Measurements from ENCODE around the gene DNAJB1.
A peak's percentile ranks its signal among the peaks of the same experiment; 100 is the strongest.
"Not testable (repeated sequence)": the region's sequence is repeated elsewhere in the genome, so short reads cannot be mapped to it uniquely, and the experiment has no call there.

Gene DNAJB1

DNA sequence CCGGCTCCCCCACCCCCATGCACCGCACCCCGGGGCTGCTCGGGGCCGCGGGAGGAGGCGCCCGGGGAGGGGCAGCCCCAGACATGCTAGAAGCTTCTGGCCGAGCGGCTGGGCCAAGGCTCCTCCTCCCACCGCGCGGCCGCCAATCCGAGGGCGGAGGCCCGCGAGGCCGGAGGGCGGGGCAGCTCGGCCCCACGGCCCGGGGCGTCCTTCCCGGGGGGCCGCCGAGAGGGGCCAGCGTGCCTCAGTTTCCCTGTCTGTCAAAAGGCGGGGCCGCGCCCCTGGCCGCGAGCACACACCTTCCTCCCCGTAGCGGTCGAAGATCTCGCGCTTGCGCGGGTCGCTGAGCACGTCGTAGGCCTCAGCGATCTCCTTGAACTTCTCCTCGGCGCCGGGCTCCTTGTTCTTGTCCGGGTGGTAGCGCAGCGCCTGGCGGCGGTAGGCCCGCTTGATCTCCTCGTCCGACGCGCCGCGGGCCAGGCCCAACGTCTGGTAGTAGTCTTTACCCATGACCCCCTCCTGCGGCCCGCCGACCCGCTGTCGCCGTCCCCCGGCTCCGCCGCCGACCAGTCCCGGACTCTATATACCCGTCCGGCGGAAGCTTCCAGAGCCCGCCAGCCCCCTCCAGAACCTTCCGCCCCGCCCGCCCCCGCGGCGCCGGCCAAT, at the start of gene DNAJB1:
Gene DNAJB1, minus strand, starts transcription at position 558 of the 666 bp plus-strand sequence. Its CDS starts 48 bp downstream, at position 510.
- DNase-seq, result peak; percentile 78

DNA sequence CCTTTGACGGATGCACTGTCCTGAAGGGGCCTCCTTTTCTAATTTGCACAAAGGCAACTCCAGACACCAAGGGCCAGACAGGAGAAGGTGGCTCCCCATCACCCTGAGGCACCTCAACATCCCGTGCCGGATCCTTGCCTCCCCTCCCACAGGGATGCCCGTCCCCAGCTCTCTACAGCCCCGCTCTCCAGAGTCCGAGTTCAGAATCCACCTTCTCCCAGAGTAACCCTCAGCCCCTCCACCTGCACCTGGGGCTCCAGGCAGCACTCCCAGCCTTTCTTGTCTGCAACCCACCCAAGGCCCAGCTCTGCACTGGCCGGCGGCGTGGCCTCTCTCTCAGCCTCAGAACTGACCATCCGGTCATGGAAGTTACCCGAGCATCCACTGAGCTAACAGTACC, 48.9 kb upstream of the DNAJB1 start:
- no peak for DNase-seq

DNA sequence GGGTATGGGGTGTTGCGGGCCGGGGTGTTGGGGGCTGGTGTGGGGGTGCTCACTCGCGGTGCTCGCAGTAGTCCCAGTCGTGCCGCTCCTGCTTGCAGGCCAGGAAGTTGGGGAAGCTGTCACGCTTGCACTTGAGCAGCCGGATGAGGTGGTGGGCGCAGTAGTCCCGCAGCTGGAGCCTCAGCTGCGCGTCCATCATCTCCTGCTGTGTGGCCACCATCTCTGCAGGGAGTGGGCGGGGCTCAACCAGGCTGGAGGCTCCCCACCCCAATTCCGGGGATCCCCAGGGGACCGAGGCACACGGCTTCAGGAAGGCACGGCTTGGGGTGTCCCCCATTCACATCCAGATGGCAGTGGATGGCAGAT, 48.5 kb upstream of the DNAJB1 start:
- DNase-seq, result no peak

DNA sequence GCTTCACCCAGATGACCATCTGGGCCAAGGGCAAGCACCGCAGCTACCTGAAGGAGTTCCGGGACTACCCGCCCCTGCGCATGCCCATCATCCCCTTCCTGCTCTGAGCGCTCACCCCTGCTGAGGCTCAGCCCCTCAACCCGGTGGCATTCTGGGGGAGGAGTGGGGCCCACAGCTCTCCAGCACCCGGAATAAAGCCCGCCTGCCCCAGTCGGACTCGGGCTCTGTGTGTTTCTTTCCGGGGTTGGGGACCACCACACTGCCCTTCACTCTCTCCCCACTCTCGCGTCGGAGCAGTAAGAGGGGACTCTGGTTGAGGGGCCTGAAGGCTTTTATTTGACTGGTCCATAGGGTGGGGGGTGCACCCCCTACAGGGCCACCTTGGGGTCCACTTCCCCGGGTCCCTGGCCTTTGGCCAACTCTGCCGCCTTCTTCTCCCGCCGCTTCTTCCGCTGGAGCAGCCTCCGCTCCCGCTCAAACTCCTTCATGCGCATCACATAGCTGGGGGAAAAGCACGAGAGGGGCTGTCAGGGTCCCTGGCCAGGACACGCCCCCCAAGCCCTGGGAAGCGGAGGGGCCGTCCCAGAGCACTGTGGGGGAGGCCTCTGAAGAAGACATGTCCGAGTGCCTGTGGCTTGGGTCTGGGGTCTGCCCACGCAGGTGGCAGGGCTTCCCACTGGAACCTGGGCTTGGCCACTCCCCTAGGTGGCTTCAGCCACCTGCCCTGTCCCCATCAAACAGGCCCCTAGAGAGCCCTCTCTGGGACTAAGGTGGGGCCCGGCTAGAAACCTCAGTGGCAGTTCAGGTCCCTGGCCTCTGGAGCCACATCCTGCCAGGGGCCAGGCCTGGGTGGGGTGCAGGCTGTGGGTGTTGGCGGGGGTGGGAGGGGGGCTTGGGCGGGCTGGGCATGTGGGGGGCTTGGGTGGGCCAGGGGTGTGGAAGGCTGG, 47.8 kb upstream of the DNAJB1 start:
- DNase-seq, result no peak

DNA sequence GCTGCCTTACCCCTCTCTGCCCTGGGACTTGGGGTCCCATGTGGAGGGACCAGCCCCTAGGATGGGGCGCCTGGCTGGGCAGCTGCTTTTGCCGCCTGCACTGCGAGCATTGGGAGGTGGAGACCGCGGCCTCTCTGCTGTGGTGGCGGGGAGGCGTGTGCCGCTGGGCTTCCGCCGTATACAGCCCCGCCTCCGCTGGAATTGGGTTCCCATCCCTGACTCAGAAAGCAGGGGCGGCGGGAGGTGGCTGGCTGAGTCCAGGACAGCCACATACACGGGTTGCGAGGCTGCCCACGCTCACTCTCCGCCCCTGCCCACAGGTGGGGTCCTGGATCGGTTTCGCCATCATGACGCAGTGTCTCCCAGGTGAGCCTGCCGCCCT, 47.1 kb upstream of the DNAJB1 start:
- DNase-seq, result no peak

DNA sequence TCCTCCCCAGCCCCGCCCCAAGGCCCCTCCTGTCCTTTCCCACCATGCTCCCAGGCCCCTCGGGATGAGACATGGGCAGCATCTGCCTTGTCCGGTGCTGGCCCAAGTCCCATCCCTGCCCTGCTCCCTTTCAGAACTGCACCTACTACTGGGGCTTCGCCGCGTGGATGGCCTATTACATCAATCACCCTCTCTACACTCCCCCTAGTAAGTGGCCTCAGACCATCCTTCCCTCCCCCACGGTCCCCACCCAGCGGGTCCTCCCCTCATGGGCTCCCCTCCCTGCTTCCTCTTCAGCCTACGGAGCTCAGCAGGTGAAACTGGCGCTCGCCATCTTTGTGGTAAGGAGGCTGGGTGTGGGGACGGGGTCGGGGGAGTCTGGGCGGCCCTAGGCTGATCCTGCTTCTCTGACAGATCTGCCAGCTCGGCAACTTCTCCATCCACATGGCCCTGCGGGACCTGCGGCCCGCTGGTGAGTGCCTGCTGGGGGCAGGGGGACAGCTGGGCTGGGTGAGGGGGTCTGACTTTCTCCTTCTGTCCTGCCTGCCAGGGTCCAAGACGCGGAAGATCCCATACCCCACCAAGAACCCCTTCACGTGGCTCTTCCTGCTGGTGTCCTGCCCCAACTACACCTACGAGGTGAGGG, 46.6 kb upstream of the DNAJB1 start:
- not testable (repeated sequence) for DNase-seq

DNA sequence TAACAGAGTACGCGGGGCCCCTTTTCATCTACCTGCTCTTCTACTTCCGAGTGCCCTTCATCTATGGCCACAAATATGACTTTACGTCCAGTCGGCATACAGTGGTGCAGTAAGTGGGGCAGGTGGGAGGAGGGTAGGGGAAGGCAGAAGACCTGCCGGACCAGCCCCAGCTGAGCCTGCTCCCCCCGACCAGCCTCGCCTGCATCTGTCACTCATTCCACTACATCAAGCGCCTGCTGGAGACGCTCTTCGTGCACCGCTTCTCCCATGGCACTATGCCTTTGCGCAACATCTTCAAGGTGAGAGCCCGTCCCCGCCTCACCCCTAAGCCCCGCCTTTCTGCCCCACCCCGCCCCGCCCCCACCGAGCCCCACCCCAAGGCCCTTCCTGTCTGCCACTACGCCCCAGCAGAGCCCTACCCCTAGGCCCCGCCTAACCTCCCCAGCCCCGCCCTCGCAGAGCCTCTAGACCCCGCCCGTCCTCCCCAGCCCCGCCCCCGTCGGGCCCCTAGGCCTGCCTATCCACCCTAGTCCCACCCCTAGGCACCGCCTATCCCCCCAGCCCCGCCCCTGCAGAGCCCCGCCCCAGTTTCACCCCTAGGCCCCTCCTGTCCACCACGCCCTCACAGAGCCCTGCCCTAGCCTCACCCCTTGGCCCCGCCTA, 45.9 kb upstream of the DNAJB1 start:
- DNase-seq, result peak; percentile 86

DNA sequence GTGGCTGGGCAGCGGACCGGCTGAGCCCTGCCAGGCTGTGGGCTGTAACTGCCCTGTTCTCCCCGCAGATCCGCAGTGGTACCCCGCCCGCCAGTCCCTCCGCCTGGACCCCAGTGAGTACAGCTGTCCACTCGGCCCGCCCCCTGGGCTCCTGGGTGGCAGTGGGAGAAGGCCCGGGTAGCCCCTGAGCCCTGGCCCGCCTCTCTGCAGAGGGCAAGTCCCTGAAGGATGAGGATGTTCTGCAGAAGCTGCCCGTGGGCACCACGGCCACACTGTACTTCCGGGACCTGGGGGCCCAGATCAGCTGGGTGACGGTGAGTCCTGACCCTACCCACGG, 45.4 kb upstream of the DNAJB1 start:
- no peak for DNase-seq

DNA sequence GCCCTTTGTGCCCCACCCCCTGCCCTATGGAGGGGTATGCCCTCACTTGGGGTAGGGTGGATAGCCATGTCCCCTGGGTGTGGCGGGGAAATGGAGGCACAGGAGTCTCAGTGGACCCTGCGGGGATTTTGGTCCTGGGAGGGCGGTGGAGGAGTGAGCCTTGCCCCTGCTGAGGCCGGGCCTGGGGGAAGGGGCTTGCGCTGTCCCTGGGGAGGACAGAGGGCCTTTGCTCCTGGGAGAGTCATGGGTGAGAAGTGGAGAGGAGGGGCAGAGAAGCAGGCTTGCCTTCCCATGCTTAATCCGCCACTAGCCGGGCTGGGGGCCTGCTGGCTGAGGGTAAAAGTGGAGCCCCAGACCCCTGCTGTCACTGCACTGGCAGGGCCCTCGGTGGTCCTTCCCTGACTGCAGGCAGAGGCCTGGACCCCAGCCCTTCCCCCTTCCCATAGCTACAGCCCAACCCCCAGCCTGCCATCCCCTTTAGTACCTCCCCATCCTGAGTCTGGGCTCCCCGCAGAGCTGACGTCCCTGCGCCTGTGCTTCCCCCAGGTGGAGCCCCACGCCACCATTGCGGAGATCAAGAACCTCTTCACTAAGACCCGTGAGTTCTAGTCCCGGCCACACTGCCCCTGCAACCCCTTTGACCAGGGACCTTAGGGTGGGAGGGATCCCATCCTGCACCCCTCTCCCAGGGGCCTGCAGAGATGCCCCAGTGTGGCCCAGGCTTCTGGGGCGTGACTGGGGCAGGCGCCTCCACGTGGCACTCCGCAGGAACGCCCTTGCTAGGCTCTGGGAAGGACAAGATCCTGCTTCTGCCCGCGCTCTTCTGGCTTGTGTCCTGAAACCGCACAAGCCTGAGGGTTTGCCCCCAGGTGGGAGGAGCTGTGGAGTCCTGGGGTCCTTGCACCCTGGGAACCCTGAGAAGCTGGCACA, 44.7 kb upstream of the DNAJB1 start:
- no peak for DNase-seq

DNA sequence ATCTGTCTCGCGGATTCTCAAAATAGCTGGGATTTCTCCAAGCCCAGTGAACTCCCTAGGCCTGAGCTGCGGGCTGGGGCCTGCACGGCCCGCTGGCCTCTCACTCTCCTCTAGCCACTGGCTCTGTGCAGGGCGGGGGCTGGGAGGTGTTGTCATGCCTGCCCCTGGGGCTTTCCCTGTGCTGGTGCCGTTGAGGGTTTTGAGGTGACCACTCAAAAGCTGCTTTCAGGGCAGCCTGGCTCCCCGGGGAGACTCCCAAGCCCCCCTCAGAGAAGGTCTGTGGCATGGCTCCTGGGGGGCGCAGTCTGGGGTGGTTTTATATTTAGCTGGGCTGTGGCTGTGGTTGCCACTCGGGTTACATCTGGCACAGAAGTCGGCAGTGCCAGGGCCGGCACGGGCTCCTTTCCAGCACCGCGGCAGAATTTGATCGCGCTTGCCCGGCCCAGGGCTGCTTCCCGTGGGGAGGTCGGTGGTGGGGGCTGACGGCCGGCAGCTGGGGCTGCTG, 43.7 kb upstream of the DNAJB1 start:
- DNase-seq, result peak; percentile 65

DNA sequence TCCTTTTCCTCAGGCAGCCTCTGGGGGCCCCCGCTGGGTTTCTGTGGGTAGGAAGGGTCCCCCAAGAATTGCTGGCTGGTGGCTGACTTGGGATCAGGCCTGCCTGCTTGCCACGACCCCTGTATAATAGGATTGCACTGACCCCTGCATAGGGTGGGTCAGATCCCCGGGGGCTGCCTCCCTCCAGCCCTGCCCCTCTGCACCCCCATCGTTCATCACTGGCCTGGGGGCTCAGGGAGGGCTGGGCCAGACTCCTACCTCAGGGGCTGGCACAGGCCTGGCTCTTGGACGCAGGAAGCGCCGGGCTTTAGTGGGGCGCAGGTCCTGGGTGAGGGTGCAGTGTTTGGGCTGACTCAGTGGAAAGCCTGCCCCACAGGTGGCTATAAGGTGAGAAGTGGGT, 43.1 kb upstream of the DNAJB1 start:
- no peak for DNase-seq

DNA sequence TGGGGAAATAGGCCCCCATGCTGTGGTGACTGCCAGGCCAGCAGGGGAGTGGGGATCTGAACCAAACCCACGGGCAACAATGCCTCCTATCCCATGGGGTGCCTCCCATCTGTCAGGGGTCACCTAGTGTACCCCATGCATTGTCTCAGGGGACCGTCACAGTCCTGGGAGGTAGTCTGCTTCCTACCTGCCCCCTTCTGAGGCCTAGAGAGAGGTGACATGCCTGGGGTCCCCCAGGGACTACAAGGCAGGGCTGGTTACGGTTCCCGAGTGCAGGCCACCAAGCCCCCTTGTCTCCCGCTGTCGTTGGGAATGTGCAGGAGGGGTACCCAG, 42.5 kb upstream of the DNAJB1 start:
- no peak for DNase-seq

DNA sequence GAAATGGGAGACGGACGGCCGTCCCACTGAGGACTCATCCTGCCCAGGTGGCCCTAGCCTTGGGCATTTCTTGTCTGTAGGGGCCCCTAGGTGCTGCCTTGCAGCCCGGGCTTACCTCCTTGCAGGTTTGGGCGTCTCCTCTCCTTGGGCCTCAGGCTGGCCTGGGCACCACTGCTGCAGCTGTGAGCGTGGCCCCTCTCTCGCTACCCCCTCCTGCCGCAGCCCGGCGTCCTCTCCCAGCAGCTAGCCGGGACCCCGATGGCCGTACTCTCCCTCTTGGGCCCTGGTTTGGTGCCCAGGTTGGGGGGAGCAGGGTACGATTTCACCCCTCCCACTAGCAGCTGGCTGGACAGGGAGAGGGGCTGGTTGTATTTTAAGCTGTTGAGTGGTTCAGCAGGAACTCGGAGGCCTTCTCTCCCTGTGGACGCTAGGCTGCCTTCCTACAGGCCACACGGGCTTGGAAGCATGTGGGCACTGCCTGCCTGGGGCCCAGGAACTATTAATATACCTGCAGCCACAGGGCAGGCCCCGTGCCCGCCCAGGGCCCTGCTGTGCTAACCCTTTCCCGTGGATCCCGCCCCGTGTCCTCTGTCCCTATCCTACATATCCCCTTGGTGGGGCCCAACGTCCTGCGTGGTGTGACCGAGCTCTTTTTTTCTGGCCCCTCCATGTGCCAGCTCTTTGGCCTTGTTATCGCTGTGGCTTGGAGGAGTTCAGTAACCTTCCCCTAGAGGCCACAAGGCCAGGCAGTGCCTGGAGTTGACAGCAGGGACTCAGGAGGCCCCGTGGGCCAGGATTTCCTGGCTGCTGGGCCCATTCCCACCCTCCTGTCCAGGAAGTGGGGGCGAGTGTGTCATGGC, 41.9 kb upstream of the DNAJB1 start:
- DNase-seq, result peak; percentile 55

DNA sequence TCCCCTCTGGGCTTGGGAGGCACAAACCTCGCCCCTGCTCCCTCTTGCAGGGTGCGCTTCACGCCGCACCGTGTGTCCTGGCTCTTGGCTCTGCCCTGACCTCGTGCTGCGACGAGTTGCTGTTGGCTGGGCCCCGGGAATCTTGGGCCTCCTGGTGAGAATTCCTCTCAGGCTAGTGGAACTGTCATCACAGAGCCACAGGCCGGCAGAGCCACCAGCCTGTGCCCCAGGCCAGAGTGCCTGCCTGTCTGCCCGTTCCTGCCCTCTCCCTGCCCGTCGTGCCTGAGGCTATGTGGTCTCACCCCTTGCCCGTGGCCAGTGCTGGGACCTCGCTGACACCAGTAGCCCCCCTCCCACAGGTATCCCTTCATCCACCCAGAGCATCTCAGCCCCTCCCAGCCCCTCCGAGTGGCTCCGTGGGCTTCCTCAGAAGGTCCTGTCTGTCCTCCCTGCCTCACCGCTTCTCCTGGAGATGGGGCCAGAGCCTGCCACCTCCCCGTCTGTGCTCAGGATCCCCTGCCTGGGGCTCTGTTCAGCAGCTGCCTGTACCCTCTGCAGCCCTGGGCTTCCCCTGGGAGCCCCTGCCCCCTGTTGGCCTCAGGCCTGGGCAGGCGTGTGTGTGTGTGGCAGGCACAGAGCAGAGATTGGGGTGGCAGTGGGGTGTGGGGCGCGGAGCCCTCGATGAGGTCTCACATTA, 40.3 kb upstream of the DNAJB1 start:
- peak; percentile 53 for DNase-seq

DNA sequence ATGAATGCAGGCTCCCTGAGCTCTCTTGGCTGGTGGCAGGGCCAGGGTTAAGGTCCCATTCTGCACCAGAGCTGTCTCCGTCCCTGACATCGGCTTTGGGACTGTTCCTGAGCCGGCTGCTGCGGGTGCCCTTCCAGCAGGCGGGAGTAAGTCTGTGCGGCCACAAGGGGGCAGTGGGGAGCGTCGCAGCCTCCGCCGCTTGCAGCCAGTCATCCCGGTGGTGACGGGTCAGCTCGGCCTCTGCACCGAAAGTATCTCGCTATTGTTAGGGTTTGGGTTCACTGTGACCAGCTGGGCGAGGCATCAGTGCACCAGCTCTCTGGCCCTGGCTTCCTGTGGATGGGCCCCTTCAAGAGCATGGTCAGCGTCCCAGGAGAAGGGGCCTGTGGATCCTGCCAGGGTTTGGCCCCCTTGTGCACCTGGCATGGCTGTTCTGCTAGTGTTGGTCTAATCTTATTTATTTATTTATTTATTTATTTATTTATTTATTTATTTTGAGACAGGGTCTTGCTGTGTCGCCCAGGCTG, 38.5 kb upstream of the DNAJB1 start:
- peak; percentile 92 for DNase-seq

DNA sequence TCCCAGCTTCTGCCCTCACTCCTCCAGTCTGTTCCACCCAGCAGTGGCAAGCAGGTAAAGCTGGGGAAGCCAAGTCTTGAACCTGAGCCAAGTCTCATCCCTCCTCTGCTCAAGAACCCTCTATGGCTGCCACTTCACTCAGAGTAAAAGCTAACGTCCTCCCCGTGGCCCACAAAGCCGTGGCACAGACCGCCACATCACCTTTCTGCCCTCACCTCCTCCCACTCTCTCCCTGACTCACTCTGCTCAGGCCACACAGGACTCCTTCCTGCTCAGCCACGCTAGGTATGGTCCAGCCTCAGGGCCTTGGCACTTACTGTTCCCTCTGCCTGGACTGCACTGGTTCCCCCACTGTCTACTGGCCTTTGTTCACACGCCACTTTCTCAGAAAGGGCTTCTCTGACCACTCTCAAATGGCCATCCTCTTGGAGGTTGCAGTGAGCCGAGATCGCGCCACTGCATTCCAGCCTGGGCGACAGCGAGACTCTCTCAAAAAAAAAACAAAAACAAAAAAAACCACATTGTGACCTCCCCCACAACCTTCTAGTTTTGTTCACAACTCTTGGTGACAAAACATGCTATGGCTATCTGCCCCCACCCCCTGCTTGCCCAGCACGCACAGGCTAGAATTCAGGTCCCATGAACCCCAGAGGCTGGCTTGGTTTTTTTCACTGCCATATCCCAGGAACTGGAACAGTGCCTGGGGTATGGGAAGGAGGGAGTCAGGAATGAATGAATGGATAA, 37.9 kb upstream of the DNAJB1 start:
- no peak for DNase-seq

DNA sequence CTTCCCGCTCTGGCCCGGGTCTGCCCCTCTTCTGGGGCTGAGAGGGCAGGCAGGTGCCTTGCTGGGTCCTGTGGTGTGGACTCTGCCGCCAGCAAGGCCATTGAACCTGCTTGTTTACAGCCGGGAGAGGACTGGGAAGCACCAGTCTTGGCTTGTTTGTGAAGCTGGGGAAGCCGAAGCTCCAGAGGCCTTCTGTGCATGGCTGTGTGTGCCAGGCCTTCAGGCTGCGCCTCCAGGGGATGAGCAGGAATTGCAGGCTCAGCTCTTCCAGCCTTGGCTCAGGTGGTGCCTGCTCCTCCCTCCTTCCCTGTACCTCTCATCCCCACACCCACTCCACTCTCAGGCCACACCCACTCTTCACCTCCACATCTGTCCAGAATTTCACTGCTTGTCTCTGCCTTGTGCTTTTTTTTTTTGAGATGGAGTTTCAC, 36.2 kb upstream of the DNAJB1 start:
- DNase-seq, result no peak

DNA sequence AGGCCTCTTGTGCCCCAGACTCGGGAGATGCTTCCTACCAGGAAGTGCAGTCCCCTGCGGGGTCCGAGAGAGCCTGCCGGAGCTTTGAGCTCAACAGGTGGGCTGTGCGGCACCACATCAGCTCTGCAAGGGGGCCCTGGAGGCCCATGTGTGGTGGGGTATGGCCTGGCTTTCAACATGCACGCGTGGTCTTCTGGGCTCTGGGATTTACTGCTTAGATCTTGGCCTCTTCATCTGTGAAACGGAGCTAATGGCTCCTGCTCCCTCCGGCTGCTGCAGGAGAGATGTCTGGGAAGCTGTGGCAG, 35.7 kb upstream of the DNAJB1 start:
- no peak for DNase-seq

DNA sequence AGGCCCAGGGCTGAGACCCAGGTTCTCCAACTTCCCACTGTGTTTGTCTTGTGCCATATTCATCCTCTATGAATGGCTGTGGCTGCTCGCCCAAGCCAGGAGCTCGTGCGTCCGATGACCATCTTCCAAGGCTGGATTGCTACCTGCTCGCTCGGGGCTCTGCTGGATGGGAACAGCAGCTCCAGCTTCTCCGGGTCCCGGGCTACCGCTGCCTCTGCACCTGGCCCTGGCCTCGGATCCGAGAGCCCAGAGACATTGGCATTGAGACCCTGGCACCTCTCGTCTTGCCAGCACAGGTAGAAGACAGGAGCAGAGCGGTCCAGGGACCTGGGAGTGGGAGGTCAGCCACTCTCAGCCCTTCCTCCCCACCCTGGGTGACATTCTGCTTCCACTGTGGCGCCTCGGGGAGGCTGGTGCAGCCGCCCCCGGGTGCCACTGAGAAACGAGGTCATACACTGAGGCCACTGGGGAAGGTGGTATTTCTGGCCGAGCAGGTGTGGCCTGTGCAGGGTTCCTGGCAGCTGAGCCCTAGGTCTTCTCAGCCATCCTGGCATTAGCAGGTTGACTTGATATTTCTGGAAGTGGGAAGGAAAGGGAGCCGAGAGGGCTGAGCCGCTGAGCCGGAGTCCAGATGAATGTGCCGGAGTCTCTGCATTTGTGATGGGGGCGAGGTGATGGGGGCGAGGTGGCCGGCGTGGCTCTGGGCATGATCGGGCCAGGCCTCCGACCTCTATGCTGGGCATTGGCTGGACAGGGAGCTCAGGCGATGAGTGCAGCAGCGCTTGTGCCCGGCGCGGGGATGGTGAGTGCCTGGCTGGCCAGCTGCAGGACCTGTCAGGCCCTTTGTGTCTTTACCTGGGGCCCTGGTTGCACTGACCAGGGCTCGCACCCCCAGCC, 35.1 kb upstream of the DNAJB1 start:
- no peak for DNase-seq
